Muscle of arm (tissue), 14 donors: ENCODE results near the gene SMARCA4. TPM values are rescaled to one million over a fixed set of nuclear protein-coding genes. Genes with fewer than 3 reads are reported as not detected.

Experiments
- DNase-seq: peaks from one replicate; pipeline ENCODE4 v3.0.0-alpha.2; 2013
- long read RNA-seq, 11 donors: transcript quantifications; one replicate each; lab custom pipeline, GENCODE V29; 2026
- polyA plus RNA-seq, 12 donors: library from polyadenylated mRNA; unstranded; fragments of 120-200 nt; gene quantifications; one replicate each; pipeline ENCODE4 v1.2.1, GENCODE V29; 2013; ENCODE audit not compliant: insufficient read length in 12 of 12

SMARCA4 gene
- 100 to 1,000 TPM in 3 of 12 donors, 10 to 100 TPM in 9; 69.3 to 181 (median 86.1) TPM for polyA plus RNA-seq
- long read RNA-seq, donor 1, partial matches to known transcripts = 0 of 1 reads
- long read RNA-seq, donor 1, other reads (novel, unspliced or antisense) = 0 of 1 reads
- long read RNA-seq, donor 2, full-length matches to known transcripts = 4 of 4 reads
- long read RNA-seq, donor 2, partial matches to known transcripts = 0 of 4 reads
- long read RNA-seq, donor 2, other reads (novel, unspliced or antisense) = 0 of 4 reads
- long read RNA-seq, donor 3, partial matches to known transcripts = 0 of 2 reads
- long read RNA-seq, donor 3, other reads (novel, unspliced or antisense) = 0 of 2 reads
- long read RNA-seq, donor 4 = 0 reads
- long read RNA-seq, donor 5, full-length matches to known transcripts = 5 of 18 reads
- long read RNA-seq, donor 5, partial matches to known transcripts = 13 of 18 reads
- long read RNA-seq, donor 5, other reads (novel, unspliced or antisense) = 0 of 18 reads
- long read RNA-seq, donor 6, partial matches to known transcripts = 6 of 6 reads
- long read RNA-seq, donor 6, other reads (novel, unspliced or antisense) = 0 of 6 reads
- long read RNA-seq, donor 7, partial matches to known transcripts = 0 of 1 reads
- long read RNA-seq, donor 7, other reads (novel, unspliced or antisense) = 0 of 1 reads
- long read RNA-seq, donor 8, full-length matches to known transcripts = 7 of 15 reads
- long read RNA-seq, donor 8, partial matches to known transcripts = 8 of 15 reads
- long read RNA-seq, donor 8, other reads (novel, unspliced or antisense) = 0 of 15 reads
- long read RNA-seq, donor 9, partial matches to known transcripts = 0 of 1 reads
- long read RNA-seq, donor 9, other reads (novel, unspliced or antisense) = 0 of 1 reads
- long read RNA-seq, donor 10, partial matches to known transcripts = 5 of 9 reads
- long read RNA-seq, donor 10, other reads (novel, unspliced or antisense) = 0 of 9 reads
- long read RNA-seq, donor 11, full-length matches to known transcripts = 5 of 5 reads
- long read RNA-seq, donor 11, partial matches to known transcripts = 0 of 5 reads
- long read RNA-seq, donor 11, other reads (novel, unspliced or antisense) = 0 of 5 reads

GRCh38 chr19:10960314-10961072 lies at the start of gene SMARCA4:
Gene SMARCA4, plus strand, starts transcription at chr19:10961030. Its CDS starts 23,122 bp downstream, at chr19:10984152.
- peak; percentile 99 for DNase-seq

- DNase-seq = no peak
Measured at GRCh38 chr19:10911579-10912363, 49.1 kb upstream of the SMARCA4 start.

- DNase-seq = no peak
Measured at GRCh38 chr19:10912619-10913018, 48.2 kb upstream of the SMARCA4 start.

GRCh38 chr19:10913716-10914340 lies 47.0 kb upstream of the SMARCA4 start:
- DNase-seq = no peak

GRCh38 chr19:10915130-10916091 lies 45.4 kb upstream of the SMARCA4 start:
- no peak for DNase-seq

- no peak for DNase-seq
Measured at GRCh38 chr19:10916602-10917001, 44.2 kb upstream of the SMARCA4 start.

- no peak for DNase-seq
Measured at GRCh38 chr19:10918359-10918758, 42.5 kb upstream of the SMARCA4 start.

- DNase-seq = no peak
Measured at GRCh38 chr19:10919352-10920287, 41.2 kb upstream of the SMARCA4 start.

- DNase-seq = no peak
Measured at GRCh38 chr19:10920288-10920655, 40.6 kb upstream of the SMARCA4 start.

GRCh38 chr19:10920781-10921180 lies 40.0 kb upstream of the SMARCA4 start:
- DNase-seq = no peak

GRCh38 chr19:10921199-10921909 lies 39.5 kb upstream of the SMARCA4 start:
- no peak for DNase-seq

GRCh38 chr19:10921910-10922637 lies 38.8 kb upstream of the SMARCA4 start:
- DNase-seq = no peak

- no peak for DNase-seq
Measured at GRCh38 chr19:10922638-10923014, 38.2 kb upstream of the SMARCA4 start.

GRCh38 chr19:10923260-10924112 lies 37.3 kb upstream of the SMARCA4 start:
- no peak for DNase-seq

- DNase-seq = no peak
Measured at GRCh38 chr19:10924597-10924996, 36.2 kb upstream of the SMARCA4 start.
